Stimulated activated CD8-positive, alpha-beta memory T cell treated with anti-CD3 and anti-CD28 coated beads, Interleukin-12 subunit alpha, Interleukin-12 subunit beta, amount 100 ng/mL, for 1 hour (primary cell): ENCODE results near the gene ALCAM.

Source experiments
- DNase-seq: peaks from one replicate; pipeline ENCODE4 v3.0.0-alpha.2; 2020; ENCODE audit warnings: low read depth

ALCAM gene

DNA sequence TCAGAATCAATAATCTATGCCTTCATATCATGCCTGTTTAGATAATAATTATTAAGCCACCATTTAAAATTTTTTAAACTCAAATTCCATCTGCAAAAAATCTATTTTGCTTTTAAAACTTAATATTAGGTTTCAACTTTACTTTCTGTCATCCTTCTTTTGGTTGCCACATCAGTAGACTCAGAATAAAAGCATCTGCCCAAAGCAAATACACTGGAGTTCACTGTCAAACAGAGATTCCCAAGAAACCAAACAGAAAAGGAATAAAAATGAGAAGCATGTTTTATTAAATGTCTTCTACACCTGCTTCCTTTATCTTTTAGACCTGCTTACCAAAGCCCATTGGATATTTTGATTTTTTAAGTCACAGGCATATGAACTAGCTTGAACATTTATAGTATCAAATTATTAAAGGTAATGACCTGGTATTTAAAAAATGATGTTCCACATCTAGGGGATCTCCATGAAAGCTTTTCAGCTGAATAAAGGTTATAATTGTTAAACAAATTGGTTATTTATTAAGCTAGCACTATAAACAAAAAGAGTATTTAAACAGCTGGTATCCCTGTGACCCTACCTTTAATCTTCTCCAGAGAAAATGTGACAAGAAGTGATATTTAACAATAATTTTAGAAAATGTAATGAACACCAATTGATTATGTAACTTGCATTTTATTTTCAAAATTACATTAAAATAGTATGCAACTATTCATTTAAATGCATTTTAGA lies 62.5 kb downstream of the ALCAM start:
- DNase-seq = no peak

DNA sequence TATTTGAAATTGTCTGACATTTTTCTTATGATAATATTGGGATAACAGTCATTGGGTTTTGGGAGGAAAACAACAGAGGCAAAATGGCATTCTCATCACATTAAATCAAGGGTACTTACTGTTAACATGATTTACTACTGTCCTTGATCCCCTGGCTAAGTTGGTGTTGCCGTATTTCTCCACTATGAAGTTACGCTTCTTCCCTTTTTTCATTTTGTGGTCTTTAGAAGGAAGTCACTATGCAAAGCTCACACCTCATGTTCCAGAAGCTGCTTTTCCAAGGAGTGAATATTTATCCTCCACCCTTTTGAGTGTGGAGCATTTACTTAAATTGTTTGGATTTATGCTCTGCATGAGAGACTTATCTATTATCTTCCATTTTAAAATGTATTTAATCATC lies 63.7 kb downstream of the ALCAM start:
- no peak for DNase-seq

GRCh38 chr3:105431200-105431599 lies 64.5 kb downstream of the ALCAM start:
- DNase-seq = no peak

DNA sequence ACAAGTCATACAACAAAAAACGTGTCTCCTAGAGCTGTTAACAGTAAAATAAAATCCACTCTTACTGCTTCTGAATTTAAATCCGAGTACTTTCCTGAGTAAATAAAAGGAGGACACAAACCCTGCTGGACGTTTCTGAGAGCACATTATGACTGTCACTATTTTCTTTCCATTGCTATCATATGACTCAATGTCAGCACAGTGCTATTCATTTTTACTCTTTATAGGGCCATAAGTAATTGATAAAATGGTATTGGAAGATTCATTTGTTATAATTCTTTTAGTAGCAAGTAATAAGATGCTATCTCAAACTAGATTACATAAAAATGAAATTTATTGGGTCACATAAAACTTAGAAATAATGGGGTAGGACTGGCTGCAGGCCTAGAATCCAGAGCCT lies 68.6 kb downstream of the ALCAM start:
- DNase-seq = no peak

- DNase-seq = no peak
Observed at GRCh38 chr3:105436687-105437086, 70.0 kb downstream of the ALCAM start.

DNA sequence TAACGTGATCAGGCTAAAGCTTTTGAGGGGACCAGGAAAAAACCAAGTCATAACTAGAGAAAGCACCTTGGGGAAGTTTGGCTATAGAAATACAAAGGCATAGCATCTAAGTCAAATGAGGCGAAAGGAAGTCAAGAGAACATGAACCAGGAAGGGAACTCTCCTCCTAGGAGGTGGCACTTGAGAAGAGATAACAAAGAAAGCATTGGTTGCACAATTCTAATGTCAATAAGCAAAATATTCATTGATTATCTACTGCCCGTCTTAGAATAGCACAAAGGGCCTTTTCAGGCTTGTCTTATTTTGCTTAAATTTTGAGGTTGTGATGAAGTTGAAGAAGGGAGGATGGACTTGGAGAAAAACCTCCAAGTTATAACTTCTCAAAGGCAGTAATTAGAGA lies 73.4 kb downstream of the ALCAM start:
- no peak for DNase-seq

GRCh38 chr3:105444725-105445124 lies 78.0 kb downstream of the ALCAM start:
- DNase-seq = no peak

DNA sequence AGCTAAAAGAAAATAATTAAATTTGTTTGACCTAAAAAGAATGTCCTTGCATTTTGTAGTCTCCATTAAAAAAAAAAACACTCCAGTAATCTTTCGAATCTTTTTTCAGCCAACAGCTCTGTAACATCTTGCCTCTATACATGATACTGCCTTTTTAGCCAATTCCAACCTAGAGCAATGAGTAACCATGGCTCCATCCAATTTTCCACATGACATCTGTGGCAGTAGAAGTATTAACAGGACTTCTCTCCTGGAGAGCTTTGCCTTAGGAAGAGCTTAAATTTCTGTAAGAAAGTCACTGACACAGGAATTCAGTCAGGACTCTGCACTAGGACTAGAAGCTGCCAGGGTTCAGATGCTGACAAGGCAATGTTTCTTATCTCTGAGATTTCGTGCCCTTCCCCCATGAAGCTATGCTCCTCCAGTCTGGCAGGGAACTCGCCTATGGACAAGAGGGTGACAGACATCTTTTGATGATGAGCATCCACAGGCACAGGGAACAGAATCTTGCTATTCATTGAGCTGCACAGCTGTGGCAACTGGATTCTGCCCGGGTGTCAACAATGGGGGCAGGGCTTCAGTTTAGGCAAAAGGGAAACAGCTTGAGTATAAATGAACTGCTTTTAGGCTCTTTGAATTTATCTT lies 81.8 kb downstream of the ALCAM start:
- no peak for DNase-seq

- no peak for DNase-seq
Observed at GRCh38 chr3:105449414-105449813, 82.7 kb downstream of the ALCAM start.

DNA sequence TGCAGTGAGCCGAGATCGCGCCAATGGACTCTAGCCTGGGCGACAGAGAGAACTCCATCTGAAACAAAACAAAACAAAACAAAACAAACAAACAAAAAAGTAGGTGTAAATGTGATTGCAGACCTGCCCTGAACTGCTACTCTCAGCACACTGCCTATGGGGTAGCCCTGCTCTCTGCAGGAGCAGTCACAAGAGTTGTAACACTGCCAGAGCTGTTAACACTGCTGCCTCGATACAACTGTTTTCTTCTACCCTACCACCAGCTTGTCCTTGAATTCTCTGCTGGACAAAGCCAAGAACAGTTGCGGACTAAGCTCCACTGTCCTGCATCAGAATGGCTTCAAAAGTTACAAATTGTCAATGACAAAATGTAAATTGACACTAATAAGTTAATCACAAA lies 89.3 kb downstream of the ALCAM start:
- no peak for DNase-seq

GRCh38 chr3:105458518-105459215 lies 92.0 kb downstream of the ALCAM start:
- DNase-seq = no peak

- no peak for DNase-seq
Observed at GRCh38 chr3:105459566-105460290, 93.0 kb downstream of the ALCAM start.

- no peak for DNase-seq
Observed at GRCh38 chr3:105463620-105464019, 96.9 kb downstream of the ALCAM start.

DNA sequence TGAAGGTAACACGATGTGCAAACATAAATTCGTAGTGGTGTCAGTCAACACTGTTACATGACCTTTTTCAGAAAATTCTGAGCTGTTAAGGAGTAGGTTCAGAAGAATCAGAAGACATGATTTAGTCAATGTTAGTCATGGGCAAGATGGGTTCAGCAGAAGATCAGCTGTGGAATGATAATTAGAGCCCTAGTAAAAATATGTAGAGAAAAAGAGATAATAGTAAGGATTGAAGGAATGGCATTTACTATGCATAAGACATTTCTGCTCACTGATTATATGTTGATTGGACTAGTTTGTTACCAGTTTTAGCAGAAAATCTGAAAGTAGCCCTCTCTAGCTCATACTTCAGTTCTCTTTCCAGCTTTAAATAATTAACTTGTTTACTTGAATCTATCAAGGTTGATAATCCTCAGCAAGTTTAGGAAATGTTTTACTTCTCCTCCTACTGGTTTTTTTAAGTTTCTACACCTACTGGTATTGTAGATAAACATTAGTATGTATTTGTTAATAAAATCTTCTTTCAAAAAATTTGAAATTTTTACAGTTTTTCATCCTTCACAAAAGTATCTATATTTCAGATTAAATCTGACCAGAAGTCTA lies 98.6 kb downstream of the ALCAM start:
- DNase-seq = no peak

GRCh38 chr3:105466072-105466471 lies 99.4 kb downstream of the ALCAM start:
- DNase-seq = no peak

DNA sequence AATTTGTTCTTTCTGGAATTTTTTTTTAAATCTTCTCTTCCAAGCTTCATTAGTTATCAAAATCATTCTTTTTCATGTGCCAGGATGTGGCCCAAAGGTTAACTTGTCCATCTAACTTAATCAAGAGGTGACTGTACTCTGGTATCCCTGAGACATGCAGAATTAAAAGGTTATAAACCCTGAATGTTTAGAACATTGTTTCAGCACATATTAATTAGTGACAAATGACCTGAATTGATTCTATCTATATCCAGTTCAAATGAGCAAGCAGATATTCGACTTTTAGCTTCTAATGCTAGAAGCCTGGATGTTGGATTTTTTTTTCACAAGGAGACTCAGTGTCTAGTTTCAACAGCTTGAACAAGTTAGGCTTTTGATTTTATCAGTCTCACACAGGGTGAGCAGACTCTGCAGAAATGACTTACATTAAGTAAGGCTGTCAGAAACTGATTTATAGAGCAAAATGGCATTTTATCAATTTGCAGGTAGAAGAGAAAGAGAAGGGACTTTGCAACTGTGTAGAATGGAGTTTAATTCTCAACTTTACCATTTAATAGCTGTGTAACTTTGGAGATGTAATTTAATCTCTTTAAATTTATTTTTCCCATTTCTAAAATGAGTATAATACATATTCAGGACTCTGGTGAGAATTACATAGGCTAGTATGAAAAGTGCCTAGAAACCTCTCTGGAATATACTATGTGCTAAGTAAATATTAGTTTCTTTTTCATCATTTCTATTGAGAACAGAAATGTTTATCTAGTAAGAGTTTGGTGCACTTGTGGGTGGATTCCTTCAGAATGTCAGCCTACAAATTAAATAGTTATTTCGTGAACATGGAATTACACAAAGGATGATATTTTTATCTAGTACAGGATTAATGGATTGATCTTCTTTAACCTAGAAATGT lies 100.0 kb downstream of the ALCAM start:
- no peak for DNase-seq

DNA sequence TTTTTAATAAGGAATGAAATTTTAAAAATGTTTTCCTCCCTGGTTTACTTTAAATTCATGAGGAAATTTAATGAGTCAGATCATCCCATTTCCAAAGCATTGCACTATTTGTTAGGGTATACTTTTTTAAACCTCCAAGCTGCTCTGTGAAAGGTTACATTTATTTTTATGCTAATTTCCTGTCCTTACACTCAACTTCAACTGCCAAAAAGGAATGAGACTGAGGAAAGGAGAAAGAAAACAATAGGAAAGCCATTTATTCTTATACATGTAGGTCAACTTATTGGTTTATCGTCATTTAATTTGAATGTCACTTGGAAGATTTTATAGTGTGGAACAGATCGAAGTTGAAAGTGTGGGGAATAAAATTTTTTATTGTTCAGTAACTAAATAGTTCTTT lies 104.1 kb downstream of the ALCAM start:
- DNase-seq = no peak

DNA sequence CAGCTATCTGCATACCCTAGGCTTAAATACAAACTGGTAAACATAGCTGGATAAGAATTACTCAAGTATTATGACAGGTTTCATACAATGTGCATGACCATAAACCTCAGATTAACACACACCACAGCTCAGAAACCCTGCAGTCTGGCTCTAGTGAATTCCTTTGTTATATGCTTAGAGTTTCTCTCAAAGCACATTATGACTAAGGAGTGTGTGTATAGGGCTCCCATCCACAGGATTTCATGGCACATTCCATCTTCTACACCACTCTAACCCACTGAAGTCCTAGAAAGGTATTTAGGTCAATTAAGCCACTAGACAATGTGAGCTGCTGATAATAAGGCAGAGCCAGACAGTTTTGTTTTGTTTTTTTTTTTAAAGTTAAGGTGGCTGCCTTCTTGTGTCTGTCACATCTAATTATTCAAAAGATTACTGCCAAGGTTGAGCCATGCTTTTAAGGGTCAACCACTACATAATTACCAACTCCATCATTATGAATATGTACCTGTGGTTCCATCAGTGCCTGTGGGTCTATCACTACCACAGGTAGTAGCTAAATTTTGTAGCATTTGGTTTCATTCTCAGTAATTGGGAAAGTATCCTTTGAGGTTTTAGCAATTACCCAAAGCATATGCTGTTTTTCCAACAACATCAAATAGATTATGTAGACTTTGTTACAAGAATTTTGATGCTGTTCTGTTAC lies 107.0 kb downstream of the ALCAM start:
- DNase-seq = no peak

GRCh38 chr3:105480768-105481167 lies 114.1 kb downstream of the ALCAM start:
- DNase-seq = no peak

- DNase-seq = no peak
Observed at GRCh38 chr3:105483476-105483875, 116.8 kb downstream of the ALCAM start.

GRCh38 chr3:105490045-105490444 lies 123.3 kb downstream of the ALCAM start:
- no peak for DNase-seq
